ENCODE data around the gene CDK5RAP3.

CDK5RAP3 gene

DNA sequence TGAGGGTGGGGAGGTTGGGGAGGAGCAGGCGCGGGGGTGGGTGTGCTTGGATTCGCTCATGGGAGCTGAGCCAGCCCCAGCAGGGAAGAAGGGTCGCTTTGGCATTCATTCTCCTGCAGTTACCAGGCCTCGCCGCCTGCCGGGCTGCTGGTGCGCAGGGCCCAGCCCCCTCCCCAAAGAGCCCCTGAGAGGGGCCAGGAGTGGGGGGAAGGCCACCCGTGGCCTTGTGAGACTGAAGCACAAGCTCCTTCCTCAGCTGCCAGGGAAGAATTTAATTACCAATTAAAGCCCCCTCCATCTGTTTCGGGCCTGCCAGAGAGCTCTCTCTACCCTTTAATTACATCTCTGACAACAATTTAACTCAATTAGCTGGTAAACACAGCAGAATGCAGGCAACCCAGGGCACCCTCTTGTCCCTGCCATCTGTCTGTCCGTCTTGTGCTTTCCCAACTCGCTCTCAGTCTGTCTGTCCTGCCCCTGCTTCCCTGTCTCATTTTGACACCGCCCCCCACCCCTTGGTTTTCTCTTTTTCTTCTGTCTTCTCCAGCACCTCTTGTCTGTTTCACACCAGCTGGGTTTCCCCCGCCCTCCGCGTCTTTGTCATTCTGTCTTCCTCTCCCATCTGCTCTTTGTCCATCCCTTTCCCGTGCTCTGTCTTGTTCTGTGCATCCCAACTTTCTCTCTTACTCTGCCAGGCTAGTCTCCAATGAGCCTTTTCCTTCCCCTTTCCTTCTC, 32.7 kb downstream of the CDK5RAP3 start:
- TF ChIP-seq REST (IDR thresholded peaks at IDR 0.05; ENCODE audit: insufficient read depth in 1 of 2, low read depth in 2 of 2, low read length in 2 of 2) (no peak), FOXP2 (optimal IDR thresholded peaks at IDR 0.05; ENCODE audit: borderline replicate concordance, extremely low read depth, extremely low read length, insufficient read depth) (no peak), SIN3A (IDR thresholded peaks at IDR 0.05; ENCODE audit: borderline replicate concordance, insufficient read depth, low read length) (no peak), POLR2AphosphoS5 (IDR thresholded peaks at IDR 0.05; ENCODE audit: low read depth, low read length) (no peak), TAF1 (IDR thresholded peaks at IDR 0.05; ENCODE audit: borderline replicate concordance, insufficient read depth, low read length) (no peak)

DNA sequence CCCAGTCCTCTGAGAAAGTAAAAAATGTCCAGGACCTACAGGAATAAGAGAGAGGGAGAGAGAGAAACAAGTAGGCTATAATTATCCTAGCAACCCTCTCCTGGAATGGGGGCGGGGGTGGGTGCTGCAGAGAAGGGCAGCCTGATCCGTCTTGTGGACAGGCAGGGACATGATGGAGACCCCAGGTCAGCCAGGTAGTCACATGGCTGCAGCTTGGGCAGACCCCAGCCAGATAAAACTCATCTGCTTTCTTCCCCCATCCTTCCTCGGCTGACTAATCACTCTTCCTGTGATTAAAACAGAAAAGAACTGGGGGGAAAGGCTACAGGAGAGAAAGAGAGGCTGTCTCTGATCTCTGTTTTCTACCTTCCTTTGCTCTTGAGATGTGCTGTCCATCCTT, 34.1 kb downstream of the CDK5RAP3 start:
- no peak for TF ChIP-seq SIN3A (IDR thresholded peaks at IDR 0.05; ENCODE audit: borderline replicate concordance, insufficient read depth, low read length)
- TF ChIP-seq FOXP2 (optimal IDR thresholded peaks at IDR 0.05; ENCODE audit: borderline replicate concordance, extremely low read depth, extremely low read length, insufficient read depth): no peak
- TF ChIP-seq POLR2AphosphoS5 (IDR thresholded peaks at IDR 0.05; ENCODE audit: low read depth, low read length): no peak
- TF ChIP-seq TAF1 (IDR thresholded peaks at IDR 0.05; ENCODE audit: borderline replicate concordance, insufficient read depth, low read length): no peak
- no peak for TF ChIP-seq REST (IDR thresholded peaks at IDR 0.05; ENCODE audit: insufficient read depth in 1 of 2, low read depth in 2 of 2, low read length in 2 of 2)

GRCh38 chr17:48006936-48007709, 36.2 kb downstream of the CDK5RAP3 start:
- no peak for TF ChIP-seq POLR2AphosphoS5 (IDR thresholded peaks at IDR 0.05; ENCODE audit: low read depth, low read length)
- TF ChIP-seq SIN3A (IDR thresholded peaks at IDR 0.05; ENCODE audit: borderline replicate concordance, insufficient read depth, low read length): no peak
- no peak for TF ChIP-seq TAF1 (IDR thresholded peaks at IDR 0.05; ENCODE audit: borderline replicate concordance, insufficient read depth, low read length)
- no peak for TF ChIP-seq FOXP2 (optimal IDR thresholded peaks at IDR 0.05; ENCODE audit: borderline replicate concordance, extremely low read depth, extremely low read length, insufficient read depth)
- TF ChIP-seq REST (IDR thresholded peaks at IDR 0.05; ENCODE audit: insufficient read depth in 1 of 2, low read depth in 2 of 2, low read length in 2 of 2): no peak

DNA sequence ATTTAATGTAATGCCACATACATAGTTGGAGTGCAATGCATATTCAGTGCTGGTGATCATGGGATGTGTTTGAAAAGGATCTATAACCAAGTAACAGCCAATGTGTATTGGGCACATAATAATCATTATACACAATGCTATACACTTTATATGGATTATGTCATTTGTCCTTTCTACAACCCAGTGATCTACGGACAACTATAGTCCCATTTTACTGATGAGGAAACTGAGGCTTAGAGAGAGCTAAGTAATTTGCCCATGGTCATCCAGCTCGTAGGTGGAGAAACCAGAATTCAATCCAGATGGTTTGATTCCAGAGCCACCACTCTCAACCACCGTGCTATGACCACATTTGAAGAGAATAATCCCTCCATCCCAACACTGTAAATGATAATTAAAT, 39.3 kb downstream of the CDK5RAP3 start:
- TF ChIP-seq TAF1 (IDR thresholded peaks at IDR 0.05; ENCODE audit: borderline replicate concordance, insufficient read depth, low read length) (no peak), FOXP2 (optimal IDR thresholded peaks at IDR 0.05; ENCODE audit: borderline replicate concordance, extremely low read depth, extremely low read length, insufficient read depth) (no peak), REST (IDR thresholded peaks at IDR 0.05; ENCODE audit: insufficient read depth in 1 of 2, low read depth in 2 of 2, low read length in 2 of 2) (no peak), SIN3A (IDR thresholded peaks at IDR 0.05; ENCODE audit: borderline replicate concordance, insufficient read depth, low read length) (no peak), POLR2AphosphoS5 (IDR thresholded peaks at IDR 0.05; ENCODE audit: low read depth, low read length) (no peak)
